Measurements from ENCODE around the gene EPM2AIP1. TPM values are rescaled to one million over a fixed set of nuclear protein-coding genes. Genes with fewer than 3 reads are reported as not detected.
A peak's percentile ranks its signal among the peaks of the same experiment; 100 is the strongest.

Gene EPM2AIP1
- polyA plus RNA-seq, 3 donors = 3.6 to 11.3 (median 5.8) TPM

- no peak overlapping the region for H3K4me3 ChIP-seq (replicated peaks in 1 of 3; ENCODE audit: low read depth in 2 of 3, low read length in 3 of 3)
- no peaks in the 10 kb centered on the region for H3K9me3 ChIP-seq (replicated peaks in 1 of 2; ENCODE audit: control insufficient read depth in 1 of 2, insufficient read depth in 1 of 2, low read length in 2 of 2)
- peak overlapping the region in 1 of 7 donors; percentile 50 for H3K27ac Mint-ChIP-seq
- H2AFZ ChIP-seq (ENCODE audit: insufficient read depth, low read depth, low read length, poor library complexity, severe bottlenecking) = no peak overlapping the region
- H4K20me1 ChIP-seq (ENCODE audit: insufficient read depth, low read length) = no peaks in the 10 kb centered on the region
- peaks cover 57 to 71% of the 10 kb centered on the region in 2 donors for H3K36me3 Mint-ChIP-seq
- no peak overlapping the region for H3K4me2 ChIP-seq (replicated peaks; ENCODE audit: extremely low read depth, low read length, poor library complexity, severe bottlenecking)
- no peak for DNase-seq
- no peaks in the 10 kb centered on the region for H3K79me2 ChIP-seq (ENCODE audit: insufficient read depth, low read length)
- no peaks in the 10 kb centered on the region for H3K27me3 ChIP-seq (ENCODE audit: control insufficient read depth in 2 of 2, insufficient read depth in 2 of 2, low read length in 2 of 2)
- no peak overlapping the region for H3K27ac ChIP-seq (ENCODE audit: low read depth in 1 of 2, low read length in 2 of 2)
- H3K4me1 ChIP-seq (ENCODE audit: control insufficient read depth in 1 of 2, insufficient read depth in 2 of 2, low read length in 2 of 2) = no peaks in the 10 kb centered on the region
- no peak overlapping the region for H3K4me3 Mint-ChIP-seq
- no CpG with 5 or more reads among the region's 1 CpG for WGBS (ENCODE audit: insufficient coverage)
- H3K4me1 Mint-ChIP-seq = peaks cover 3% of the 10 kb centered on the region
- H3K27me3 Mint-ChIP-seq (ENCODE audit: low read depth in 3 of 3) = no peaks in the 10 kb centered on the region
- no peak for TF ChIP-seq CTCF (IDR thresholded peaks at IDR 0.05)
- no peaks in the 10 kb centered on the region for H3K9me3 Mint-ChIP-seq
- peaks cover 37 to 80% of the 10 kb centered on the region in 2 donors for H3K36me3 ChIP-seq (replicated peaks in 1 of 2; ENCODE audit: control insufficient read depth in 1 of 2, insufficient read depth in 2 of 2, low read length in 2 of 2)
- no peak overlapping the region for H3K9ac ChIP-seq (ENCODE audit: insufficient read depth, low read length, poor library complexity, severe bottlenecking)
- intact Hi-C loops (cut with micrococcal nuclease) = no loop called here
Measured at GRCh38 chr3:37041546-37042195, 48.7 kb upstream of the EPM2AIP1 start.

- no peak for TF ChIP-seq CTCF (IDR thresholded peaks at IDR 0.05)
- Mint-ChIP-seq H3K27me3 (ENCODE audit: low read depth in 3 of 3) (no peaks in the 10 kb centered on the region), H3K27ac (peak overlapping the region in 4 of 7 donors; percentile 0 to 81 (median 18)), H3K36me3 (peaks cover 62 to 77% of the 10 kb centered on the region in 2 donors), H3K9me3 (peaks cover 0 to 7% (median 6%) of the 10 kb centered on the region in 7 donors), H3K4me3 (no peak overlapping the region), H3K4me1 (peaks cover 3% of the 10 kb centered on the region)
- peaks cover 3 to 11% of the 10 kb centered on the region in 2 donors for H3K9me3 ChIP-seq (replicated peaks in 1 of 2; ENCODE audit: control insufficient read depth in 1 of 2, insufficient read depth in 1 of 2, low read length in 2 of 2)
- H3K4me2 ChIP-seq (replicated peaks; ENCODE audit: extremely low read depth, low read length, poor library complexity, severe bottlenecking) = no peak overlapping the region
- no peaks in the 10 kb centered on the region for H4K20me1 ChIP-seq (ENCODE audit: insufficient read depth, low read length)
- peaks cover 48 to 94% of the 10 kb centered on the region in 2 donors for H3K36me3 ChIP-seq (replicated peaks in 1 of 2; ENCODE audit: control insufficient read depth in 1 of 2, insufficient read depth in 2 of 2, low read length in 2 of 2)
- no CpG with 5 or more reads among the region's 1 CpG for WGBS (ENCODE audit: insufficient coverage)
- intact Hi-C loops (cut with micrococcal nuclease) = no loop called here
- H2AFZ ChIP-seq (ENCODE audit: insufficient read depth, low read depth, low read length, poor library complexity, severe bottlenecking) = no peak overlapping the region
- H3K4me1 ChIP-seq (ENCODE audit: control insufficient read depth in 1 of 2, insufficient read depth in 2 of 2, low read length in 2 of 2) = no peaks in the 10 kb centered on the region
- H3K4me3 ChIP-seq (replicated peaks in 1 of 3; ENCODE audit: low read depth in 2 of 3, low read length in 3 of 3) = no peak overlapping the region
- H3K79me2 ChIP-seq (ENCODE audit: insufficient read depth, low read length) = no peaks in the 10 kb centered on the region
- H3K27ac ChIP-seq (ENCODE audit: low read depth in 1 of 2, low read length in 2 of 2) = no peak overlapping the region
- no peaks in the 10 kb centered on the region for H3K27me3 ChIP-seq (ENCODE audit: control insufficient read depth in 2 of 2, insufficient read depth in 2 of 2, low read length in 2 of 2)
- no peak overlapping the region for H3K9ac ChIP-seq (ENCODE audit: insufficient read depth, low read length, poor library complexity, severe bottlenecking)
- no peak for DNase-seq
Measured at GRCh38 chr3:37040231-37040630, 47.3 kb upstream of the EPM2AIP1 start.

Measured in CD14-positive monocyte (primary cell).